GM19240 (cell line): ENCODE results near the gene NACC2.
"Not testable (repeated sequence)": the region's sequence is repeated elsewhere in the genome, so short reads cannot be mapped to it uniquely, and the experiment has no call there.

Experiments
- DNase-seq: peaks from one replicate; pipeline ENCODE4 v3.0.0; 2011; ENCODE audit warnings: low spot score; ENCODE audit not compliant: insufficient read length

Gene NACC2

GRCh38 chr9:136081826-136082495 is 13.1 kb downstream of the NACC2 start:
- no peak for DNase-seq

DNA sequence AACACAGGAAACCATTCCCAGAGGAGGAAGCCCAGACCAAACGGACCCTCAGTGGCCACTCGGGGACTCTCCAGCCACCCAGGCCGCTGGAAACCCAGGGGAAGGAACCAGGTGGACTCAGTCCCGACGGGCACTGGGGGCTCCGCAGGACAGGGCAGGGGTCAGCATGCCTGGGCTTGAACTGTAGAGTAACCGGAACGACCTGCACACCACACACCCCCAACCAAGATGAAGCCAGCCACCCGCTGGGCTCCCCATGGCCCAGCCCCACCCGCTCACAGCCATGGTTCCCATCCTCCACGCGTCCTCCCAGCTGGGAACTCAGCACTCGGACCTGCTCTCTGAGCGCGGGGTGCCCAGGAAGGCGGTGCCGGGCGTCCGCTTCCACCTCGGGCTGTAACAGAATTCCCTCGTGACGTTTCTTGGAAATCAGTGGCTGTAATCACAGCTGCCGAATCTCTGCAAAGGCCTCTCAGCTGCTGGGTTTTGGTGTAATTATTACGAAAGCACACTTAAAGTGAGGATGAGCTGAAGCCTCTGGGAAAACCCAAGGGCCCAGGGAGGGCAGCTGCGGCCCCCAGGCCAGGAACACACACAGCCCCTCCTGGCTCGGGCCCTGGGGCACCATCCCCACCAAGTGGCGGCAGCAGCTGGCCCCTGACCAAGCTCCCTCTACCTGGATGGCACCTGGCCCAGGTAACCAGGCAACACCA is 13.8 kb downstream of the NACC2 start:
- no peak for DNase-seq

- no peak for DNase-seq
Measured at GRCh38 chr9:136080716-136081112, 14.4 kb downstream of the NACC2 start.

DNA sequence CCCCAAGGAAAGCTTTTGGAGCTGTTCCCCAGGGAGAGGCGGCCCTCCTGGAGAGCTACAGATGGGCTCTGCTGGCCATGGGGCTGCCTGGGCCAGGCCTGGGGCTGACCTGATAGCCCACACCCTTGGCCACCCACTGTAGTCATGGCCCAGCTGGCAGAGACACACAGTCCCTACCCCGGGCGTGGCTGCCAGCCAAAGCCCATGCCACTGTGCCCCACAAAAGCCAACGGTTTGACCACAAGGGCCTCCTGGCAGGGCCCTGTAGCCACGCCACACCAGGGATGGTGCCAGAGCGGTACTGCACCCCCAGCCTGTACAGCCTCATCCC is 15.2 kb downstream of the NACC2 start:
- DNase-seq: no peak

- DNase-seq: no peak
Measured at GRCh38 chr9:136079211-136079915, 15.7 kb downstream of the NACC2 start.

- no peak for DNase-seq
Measured at GRCh38 chr9:136078498-136079011, 16.5 kb downstream of the NACC2 start.

- no peak for DNase-seq
Measured at GRCh38 chr9:136078024-136078423, 17.1 kb downstream of the NACC2 start.

DNA sequence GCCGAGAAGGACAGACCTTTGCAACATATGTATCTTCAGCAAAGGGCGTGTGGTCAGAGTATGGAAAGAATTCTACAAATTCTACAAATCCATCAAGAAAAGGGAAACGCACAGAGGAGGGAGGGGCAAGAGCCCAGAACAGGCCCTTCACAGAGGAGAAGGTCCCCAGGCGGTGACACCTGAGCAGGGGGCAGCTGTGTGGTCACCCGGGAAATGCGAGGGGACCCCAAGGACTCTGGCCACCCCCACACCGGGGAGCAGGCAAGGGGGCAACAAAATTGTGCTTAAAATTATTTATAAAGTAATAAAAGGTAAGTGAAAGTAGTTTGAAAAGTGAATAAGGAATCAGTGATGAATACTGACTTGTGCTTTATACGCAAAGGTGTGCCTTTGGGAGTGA is 17.6 kb downstream of the NACC2 start:
- DNase-seq: no peak

- DNase-seq: no peak
Measured at GRCh38 chr9:136075881-136076678, 19.0 kb downstream of the NACC2 start.

- DNase-seq: no peak
Measured at GRCh38 chr9:136075134-136075841, 19.8 kb downstream of the NACC2 start.

DNA sequence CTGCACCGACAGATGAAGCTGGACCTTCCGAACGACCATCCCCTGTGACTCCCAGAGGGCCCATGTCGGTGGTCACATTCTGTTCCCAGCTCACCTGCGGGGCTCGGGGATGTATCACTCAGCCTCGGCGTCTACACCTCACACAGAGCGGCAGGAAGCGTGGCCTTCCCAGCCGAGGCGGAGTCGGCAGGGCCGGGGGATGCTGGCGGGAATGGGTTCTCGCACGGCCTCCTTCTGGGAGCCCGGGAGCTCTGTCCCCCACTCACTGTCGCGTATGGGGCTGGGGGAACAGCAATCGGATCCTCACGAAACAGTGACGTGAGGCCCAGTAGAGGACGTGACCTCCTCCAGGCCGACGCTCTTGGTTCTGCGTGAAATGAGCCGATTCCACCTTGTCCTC is 20.4 kb downstream of the NACC2 start:
- DNase-seq: no peak

DNA sequence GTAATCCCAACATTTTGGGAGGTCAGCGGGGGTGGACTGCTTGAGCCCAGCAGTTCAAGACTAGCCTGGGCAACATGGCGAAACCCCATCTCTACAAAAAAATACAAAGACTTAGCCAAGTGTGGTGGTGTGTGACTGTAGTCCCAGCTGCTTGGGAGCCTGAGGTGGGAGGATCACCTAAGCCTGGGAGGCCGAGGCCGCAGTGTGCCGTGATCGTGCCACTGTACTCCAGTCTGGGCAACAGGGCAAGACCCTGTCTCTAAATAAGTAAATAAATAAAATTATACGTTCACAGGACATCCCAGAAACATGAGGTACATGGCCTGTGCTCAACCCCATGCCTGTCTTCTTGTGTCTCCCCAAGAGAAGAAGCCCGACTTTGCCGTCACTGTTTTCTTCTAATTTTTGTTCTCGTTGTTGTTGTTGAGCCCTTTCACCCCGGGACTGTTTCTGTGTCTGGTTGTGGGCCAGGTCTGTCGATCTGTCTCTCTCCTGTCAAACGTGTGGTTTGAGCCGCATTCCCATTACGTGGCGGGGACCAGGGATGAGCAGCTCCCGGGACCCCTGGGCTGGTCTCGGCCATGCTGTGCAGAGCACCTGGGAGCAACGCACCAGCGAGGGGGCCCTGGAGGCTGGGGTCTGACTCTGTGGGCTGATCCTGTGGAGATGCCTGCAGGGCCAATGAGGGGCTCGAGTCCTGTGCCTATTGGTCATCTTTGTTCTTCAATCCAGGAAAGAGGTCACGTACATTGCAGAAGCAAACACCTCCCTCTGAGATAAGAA is 32.2 kb downstream of the NACC2 start:
- no peak for DNase-seq

DNA sequence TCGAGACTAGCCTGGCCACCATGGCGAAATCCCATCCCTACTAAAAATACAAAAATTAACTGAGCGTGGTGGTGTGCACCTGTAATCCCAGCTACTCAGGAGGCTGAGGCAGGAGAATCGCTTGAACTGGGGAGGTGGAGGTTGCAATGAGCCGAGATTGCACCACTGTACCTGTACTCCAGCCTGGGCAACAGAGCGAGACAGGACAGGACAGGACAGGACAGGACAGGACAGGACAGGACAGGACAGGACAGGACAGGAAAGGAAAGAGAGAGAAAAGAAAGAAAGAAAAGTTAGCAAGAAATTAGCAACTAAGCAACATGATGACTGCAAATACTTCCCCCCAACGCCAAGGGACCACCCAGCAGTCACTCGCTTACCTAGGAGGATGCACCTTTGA is 33.2 kb downstream of the NACC2 start:
- DNase-seq: not testable (repeated sequence)

DNA sequence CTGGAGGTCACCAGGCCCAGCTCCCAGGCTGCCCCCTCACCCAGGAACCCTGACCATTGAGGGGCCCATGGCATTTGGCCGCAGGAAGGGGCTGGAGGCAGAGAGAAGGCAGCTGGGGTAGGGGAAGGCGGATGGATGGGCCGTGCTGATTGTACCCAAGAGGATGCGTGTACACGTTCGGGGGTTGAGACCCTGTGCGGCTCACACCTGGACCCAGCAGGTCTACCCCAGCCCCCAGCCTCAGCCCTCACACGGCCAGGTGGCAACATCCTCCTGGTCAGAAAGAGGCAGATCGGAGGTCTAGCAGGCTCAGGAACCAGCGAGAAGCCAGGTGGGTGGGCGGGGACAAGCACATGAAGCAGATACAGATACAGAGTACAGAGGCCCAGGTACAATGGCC is 33.7 kb downstream of the NACC2 start:
- no peak for DNase-seq

DNA sequence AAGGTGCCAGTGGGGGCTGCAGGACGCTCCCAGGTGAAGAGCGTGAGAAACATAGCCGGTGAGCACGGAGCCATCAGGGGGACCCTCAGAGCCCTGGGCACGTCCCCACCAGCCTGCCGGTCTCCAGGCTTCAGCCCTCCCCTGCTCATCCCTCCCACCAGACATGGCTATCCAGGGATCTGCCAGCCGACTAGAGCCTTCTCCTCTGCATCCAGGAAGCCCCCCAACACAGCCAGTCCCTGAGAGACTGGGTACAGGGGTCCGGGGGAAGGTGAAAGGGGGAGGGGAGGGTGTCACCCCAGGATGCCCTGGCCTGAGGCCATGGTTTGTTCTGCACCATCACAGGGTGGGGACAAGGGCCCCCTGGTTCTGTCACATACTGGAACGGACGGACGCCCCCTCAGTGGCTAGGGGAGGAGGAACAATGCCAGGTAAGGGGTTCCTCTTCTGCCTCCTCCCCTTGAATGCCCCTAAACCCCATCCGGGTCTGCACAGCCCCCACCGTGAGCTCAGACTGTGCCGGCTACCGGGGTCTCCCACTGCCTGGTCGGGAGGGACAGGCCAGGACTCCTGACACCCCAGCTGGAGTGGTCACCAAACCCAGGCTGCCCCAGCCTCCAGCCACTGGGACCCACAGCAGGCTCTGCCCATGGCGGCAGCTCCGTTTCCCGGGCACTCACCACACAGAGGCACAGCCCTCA is 34.3 kb downstream of the NACC2 start:
- no peak for DNase-seq

GRCh38 chr9:136059851-136060670 is 35.0 kb downstream of the NACC2 start:
- DNase-seq: no peak

- no peak for DNase-seq
Measured at GRCh38 chr9:136059321-136059791, 35.7 kb downstream of the NACC2 start.

DNA sequence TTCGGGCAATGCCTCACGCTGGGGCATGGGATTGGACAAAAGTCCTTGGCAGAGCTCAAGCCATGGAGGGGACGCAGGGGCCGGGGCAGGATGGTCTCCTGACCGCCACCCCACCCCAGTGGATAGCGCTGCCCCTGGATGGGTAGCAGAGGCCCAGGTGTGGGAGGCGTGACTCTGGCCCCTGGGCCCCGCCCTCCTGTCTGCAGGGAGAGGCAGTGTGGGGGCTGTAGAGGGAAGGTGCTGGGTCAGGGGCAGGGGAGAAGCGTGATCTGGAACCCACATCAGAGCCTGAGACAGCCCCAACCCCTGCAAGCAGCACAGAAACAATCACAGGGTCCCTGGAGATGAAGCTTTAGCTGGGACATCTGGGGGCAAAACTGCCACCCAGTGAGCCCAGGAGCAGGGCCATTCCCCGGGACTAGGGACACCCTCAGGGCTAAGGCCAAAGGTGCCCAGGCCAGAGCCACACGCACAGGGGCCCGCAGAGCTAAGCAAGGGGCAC is 36.2 kb downstream of the NACC2 start:
- DNase-seq: no peak
